Measurements from ENCODE around the gene FAAP100.

The FAAP100 gene

GRCh38 chr17:81509972-81510784, 42.0 kb downstream of the FAAP100 start:
- DNase-seq, result no peak

DNA sequence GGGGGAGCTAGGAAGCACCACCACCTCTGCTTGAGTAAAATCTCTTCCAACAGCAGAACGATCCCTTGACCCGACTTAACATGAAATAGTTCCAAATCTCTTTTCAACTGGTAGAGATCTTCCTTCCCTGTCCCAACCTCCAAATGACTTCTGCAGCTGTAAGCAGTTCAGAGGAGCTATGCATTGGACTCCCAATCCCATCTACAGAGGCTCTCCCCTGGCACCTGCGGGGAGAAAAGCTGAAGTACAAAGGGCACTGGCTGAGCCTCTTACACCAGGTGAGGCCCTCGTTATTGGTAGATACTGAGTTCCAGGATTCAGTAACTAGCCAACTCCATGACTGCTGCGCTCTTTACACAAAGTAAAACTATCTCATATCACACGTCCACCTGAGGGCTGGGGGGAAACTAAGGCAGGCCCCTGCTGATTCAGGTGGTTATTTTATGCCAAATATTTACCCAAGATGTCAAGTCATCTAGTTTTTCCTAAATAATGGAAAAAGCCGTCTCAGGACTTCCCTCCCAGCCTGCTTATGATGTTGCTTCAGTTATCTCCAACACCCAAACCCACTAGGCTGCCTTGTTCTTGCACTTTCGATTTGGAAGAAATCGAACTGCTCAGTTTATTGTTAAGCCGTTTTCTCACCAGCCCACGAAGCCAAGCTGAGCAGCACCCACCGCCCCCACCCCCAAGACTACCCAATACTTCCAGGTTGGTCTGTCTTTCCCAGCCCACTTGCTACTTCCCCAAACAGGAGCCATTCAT, 42.8 kb downstream of the FAAP100 start:
- DNase-seq, result peak; percentile 31 to 45

GRCh38 chr17:81508639-81509206, 43.4 kb downstream of the FAAP100 start:
- peak in 1 of 2 donors; percentile 41 for DNase-seq

- DNase-seq, result no peak
These were observed 48.5 kb downstream of the FAAP100 start for GRCh38 chr17:81503619-81504018.

DNA sequence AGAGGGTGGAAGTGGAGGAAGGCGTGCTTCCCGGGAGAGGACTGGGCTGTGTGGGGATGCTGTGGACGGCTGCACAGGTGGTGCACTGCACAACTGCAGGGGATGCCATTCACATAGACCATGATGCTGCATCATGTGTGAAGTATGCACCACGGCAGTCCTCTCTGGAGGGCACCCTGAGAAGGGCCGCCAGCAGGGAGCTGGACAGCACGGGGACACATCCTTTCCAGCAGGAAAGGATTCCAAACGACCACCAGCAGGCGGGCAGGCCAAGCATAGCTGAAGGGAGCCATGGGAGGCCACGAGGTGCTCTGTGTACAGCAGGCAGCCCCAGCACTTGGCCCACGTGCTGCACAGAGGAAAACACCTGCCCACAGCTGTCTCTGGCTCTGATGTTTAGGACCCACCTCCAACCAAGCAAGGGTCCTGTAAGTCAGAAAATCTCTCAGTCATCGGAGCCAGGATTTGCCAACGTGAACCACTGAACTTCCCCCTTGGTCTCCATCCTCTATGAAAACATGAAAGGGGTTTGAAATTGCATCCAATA, 49.6 kb downstream of the FAAP100 start:
- DNase-seq, result no peak

DNA sequence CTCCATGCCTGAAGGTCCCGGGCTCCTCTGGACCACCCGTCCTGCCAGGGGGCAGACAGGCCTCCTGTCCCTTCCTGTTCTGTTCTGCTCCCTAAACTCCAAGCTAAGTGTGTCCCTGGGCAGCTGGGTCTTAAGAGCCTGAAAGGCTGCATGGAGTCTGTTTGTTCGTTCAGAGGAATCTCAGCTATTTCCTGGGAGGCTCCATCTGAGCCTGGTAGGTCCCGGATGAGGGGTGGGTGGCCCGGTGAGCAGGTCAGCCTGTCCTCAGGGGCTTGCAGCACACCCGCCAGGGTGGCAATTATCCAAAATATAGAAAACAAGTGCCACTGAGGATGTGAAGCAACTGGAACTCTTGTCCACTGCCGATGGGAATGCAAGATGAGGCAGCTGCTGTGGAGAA, 52.1 kb downstream of the FAAP100 start:
- DNase-seq, result no peak

GRCh38 chr17:81499601-81499970, 52.6 kb downstream of the FAAP100 start:
- no peak for DNase-seq

DNA sequence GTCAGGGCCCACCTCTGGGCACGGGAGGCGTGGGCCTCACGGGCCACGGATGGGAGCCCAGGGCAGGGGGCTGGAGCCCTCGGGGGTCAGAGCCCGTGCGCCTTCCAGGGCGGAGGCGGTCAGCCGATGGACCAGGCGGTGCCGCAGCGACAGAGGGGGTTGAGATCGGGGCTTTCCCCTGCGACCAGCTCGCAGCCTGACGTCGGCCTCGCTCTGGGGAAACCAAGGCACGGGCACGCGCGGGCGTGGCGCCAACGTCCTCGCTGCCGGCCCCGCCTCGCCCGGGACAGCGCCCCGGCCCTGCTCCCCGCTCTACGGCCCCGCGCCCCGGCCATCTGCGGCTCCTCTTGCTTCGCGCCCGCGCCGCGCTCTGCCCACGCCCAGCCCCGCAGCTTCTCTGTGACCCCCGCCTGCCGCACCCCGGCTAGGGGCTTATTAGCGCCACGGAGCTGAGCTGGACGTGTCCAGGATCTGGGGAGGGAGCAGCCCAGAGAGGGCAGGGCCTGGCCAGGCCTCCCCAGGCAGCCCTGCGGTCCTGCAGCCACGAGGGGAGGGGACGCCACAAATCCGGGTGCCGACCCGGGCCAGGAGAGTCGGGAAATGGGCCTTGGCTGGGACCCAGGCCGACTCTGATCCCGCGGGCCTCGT, 53.1 kb downstream of the FAAP100 start:
- DNase-seq, result no peak

DNA sequence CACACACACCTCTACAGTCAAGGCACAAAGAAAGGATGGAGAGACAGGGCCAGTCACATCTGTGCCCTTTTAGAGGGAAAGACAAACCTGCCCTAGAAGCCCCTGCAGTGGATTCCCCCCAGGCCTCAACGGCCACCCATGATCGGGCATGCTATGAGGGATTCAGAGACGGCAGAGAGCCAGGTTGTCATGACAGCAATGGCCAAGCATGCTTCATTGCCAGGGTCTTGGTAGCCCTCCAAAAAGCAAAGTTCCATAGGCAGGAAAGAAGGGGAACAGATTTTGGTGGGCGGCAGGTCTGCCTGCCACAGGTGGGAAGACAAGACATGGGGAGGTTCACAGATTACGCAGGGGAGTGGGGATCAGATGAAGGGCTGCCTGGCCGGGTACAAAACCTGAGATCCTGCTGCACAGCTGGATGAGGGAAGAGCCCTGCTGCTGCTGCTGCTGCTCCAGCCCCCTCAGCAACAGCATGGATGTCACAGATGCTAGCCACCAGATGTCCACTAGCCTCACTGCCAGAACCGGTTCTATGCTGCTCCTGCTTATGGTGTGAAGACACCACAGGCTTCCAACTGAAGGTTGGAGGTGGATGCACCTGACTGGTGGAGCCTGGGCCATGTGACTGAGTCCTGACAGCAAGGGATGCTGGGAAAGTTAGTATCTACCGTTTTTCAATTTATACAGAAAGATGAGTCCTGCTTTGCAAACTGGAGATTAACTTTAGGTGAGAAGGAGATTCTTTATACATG, 57.4 kb downstream of the FAAP100 start:
- DNase-seq, result no peak

GRCh38 chr17:81493198-81494038, 58.7 kb downstream of the FAAP100 start:
- no peak for DNase-seq

- DNase-seq, result no peak
These were observed 59.4 kb downstream of the FAAP100 start for GRCh38 chr17:81492706-81493105.

DNA sequence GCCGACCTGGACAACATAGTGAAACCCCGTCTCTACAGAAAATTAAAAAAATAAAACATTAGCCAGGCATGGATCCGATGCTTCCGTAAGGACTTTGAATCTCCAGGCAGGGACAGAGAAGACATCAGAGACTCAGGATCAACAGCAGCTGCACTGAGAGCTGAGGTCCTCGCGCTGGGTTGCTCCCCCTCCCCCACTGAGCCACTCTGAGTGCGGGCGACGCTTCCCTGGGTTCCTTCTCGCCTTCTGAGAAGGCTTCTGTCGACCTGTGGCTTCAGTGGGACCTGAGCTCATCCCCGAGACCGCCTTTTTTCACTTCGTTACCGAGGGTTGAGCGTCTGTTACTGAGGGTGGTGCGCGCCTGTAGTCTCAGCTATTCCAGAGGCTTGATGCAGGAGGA, 60.0 kb downstream of the FAAP100 start:
- no peak for DNase-seq

GRCh38 chr17:81491761-81492160, 60.4 kb downstream of the FAAP100 start:
- DNase-seq, result no peak

- no peak for DNase-seq
These were observed 61.0 kb downstream of the FAAP100 start for GRCh38 chr17:81491181-81491581.

- no peak for DNase-seq
These were observed 61.9 kb downstream of the FAAP100 start for GRCh38 chr17:81489998-81490992.
